IgD-negative memory B cell (primary cell): ENCODE data around the gene PRTN3. TPM values are rescaled to one million over a fixed set of nuclear protein-coding genes. Genes with fewer than 3 reads are reported as not detected.

Source experiments
- H3K27ac Mint-ChIP-seq, 3 donors: one replicate each; pipeline ENCODE4 v1.8.0; 2020 to 2022; ENCODE audit warnings: mild to moderate bottlenecking in 3 of 3, mixed read lengths in 3 of 3, moderate library complexity in 1 of 3
- H3K27me3 Mint-ChIP-seq: one replicate; pipeline ENCODE4 v1.8.0; 2021; ENCODE audit warnings: mixed read lengths
- H3K36me3 Mint-ChIP-seq: one replicate; pipeline ENCODE4 v1.8.0; 2020; ENCODE audit warnings: mild to moderate bottlenecking, mixed read lengths
- H3K4me1 Mint-ChIP-seq, 3 donors: one replicate each; pipeline ENCODE4 v1.8.0; 2020 to 2022; ENCODE audit warnings: mixed read lengths in 3 of 3, mild to moderate bottlenecking in 1 of 3
- H3K4me3 Mint-ChIP-seq, 4 donors: one replicate each; pipeline ENCODE4 v1.8.0; 2020 to 2022; ENCODE audit warnings: mild to moderate bottlenecking in 4 of 4, mixed read lengths in 4 of 4, moderate library complexity in 3 of 4
- H3K9me3 Mint-ChIP-seq, 3 donors: one replicate each; pipeline ENCODE4 v1.8.0; 2020 to 2021; ENCODE audit warnings: mixed read lengths in 3 of 3, mild to moderate bottlenecking in 1 of 3
- polyA plus RNA-seq: library from polyadenylated mRNA; unstranded; fragments of 300-500 nt; fragmentation: Illumina TruSeq; gene quantifications from one replicate; pipeline ENCODE4 v1.2.3, GENCODE V29; 2021

The PRTN3 gene
- polyA plus RNA-seq, result not detected

GRCh38 chr19:840519-841206 lies at the start of gene PRTN3:
PRTN3 (plus strand) TSS chr19:840999; CDS start chr19:841009, 10 bp downstream.
- H3K27ac Mint-ChIP-seq, result peak within 1 kb of the TSS; percentile 63 to 92 (median 68)
- peak within 1 kb of the TSS in 1 of 4 donors; percentile 9 for H3K4me3 Mint-ChIP-seq
- H3K4me1 Mint-ChIP-seq, result peaks cover 5 to 7% (median 6%) of the 10 kb centered on the region in 3 donors
- H3K27me3 Mint-ChIP-seq, result peaks cover 47% of the 10 kb centered on the region
- peaks cover 3% of the 10 kb centered on the region for H3K36me3 Mint-ChIP-seq
- H3K9me3 Mint-ChIP-seq, result peaks cover 0 to 6% (median 0%) of the 10 kb centered on the region in 3 donors

- Mint-ChIP-seq H3K36me3 (no peaks in the 10 kb centered on the region), H3K9me3 (no peaks in the 10 kb centered on the region), H3K4me3 (peak overlapping the region in 1 of 4 donors; percentile 21), H3K4me1 (no peaks in the 10 kb centered on the region), H3K27me3 (peaks cover 3% of the 10 kb centered on the region), H3K27ac (no peak overlapping the region)
Observed at GRCh38 chr19:791007-791566, 49.7 kb upstream of the PRTN3 start.

GRCh38 chr19:791567-792305 lies 49.1 kb upstream of the PRTN3 start:
- H3K27ac Mint-ChIP-seq, result no peak overlapping the region
- peaks cover 0 to 2% (median 2%) of the 10 kb centered on the region in 3 donors for H3K4me1 Mint-ChIP-seq
- H3K9me3 Mint-ChIP-seq, result no peaks in the 10 kb centered on the region
- H3K4me3 Mint-ChIP-seq, result peak overlapping the region in 1 of 4 donors; percentile 28
- peaks cover 3% of the 10 kb centered on the region for H3K27me3 Mint-ChIP-seq
- no peaks in the 10 kb centered on the region for H3K36me3 Mint-ChIP-seq

GRCh38 chr19:792306-792885 lies 48.4 kb upstream of the PRTN3 start:
- Mint-ChIP-seq H3K4me3 (peak overlapping the region in 1 of 4 donors; percentile 35), H3K27ac (no peak overlapping the region), H3K36me3 (no peaks in the 10 kb centered on the region)

GRCh38 chr19:793806-794205 lies 47.0 kb upstream of the PRTN3 start:
- peaks cover 0 to 7% (median 6%) of the 10 kb centered on the region in 3 donors for H3K4me1 Mint-ChIP-seq
- H3K27ac Mint-ChIP-seq, result no peak overlapping the region
- H3K4me3 Mint-ChIP-seq, result no peak overlapping the region
- peaks cover 3% of the 10 kb centered on the region for H3K27me3 Mint-ChIP-seq
- H3K9me3 Mint-ChIP-seq, result no peaks in the 10 kb centered on the region
- no peaks in the 10 kb centered on the region for H3K36me3 Mint-ChIP-seq

More at GRCh38 chr19:792306-792885, 48.4 kb upstream of the PRTN3 start:
- Mint-ChIP-seq H3K4me1 (peaks cover 0 to 5% (median 4%) of the 10 kb centered on the region in 3 donors), H3K27me3 (peaks cover 3% of the 10 kb centered on the region), H3K9me3 (no peaks in the 10 kb centered on the region)

GRCh38 chr19:795073-795611 lies 45.7 kb upstream of the PRTN3 start:
- peaks cover 1% of the 10 kb centered on the region for H3K27me3 Mint-ChIP-seq
- no peak overlapping the region for H3K4me3 Mint-ChIP-seq

GRCh38 chr19:795691-796581 lies 44.9 kb upstream of the PRTN3 start:
- peaks cover 10 to 23% (median 21%) of the 10 kb centered on the region in 3 donors for H3K4me1 Mint-ChIP-seq
- H3K27me3 Mint-ChIP-seq, result peaks cover under 1% of the 10 kb centered on the region
- no peaks in the 10 kb centered on the region for H3K36me3 Mint-ChIP-seq
- H3K9me3 Mint-ChIP-seq, result no peaks in the 10 kb centered on the region
- H3K4me3 Mint-ChIP-seq, result peak overlapping the region in 2 of 4 donors; percentile 12 to 60
- H3K27ac Mint-ChIP-seq, result no peak overlapping the region

More at GRCh38 chr19:795073-795611, 45.7 kb upstream of the PRTN3 start:
- H3K36me3 Mint-ChIP-seq, result no peaks in the 10 kb centered on the region
- H3K27ac Mint-ChIP-seq, result no peak overlapping the region
- H3K9me3 Mint-ChIP-seq, result no peaks in the 10 kb centered on the region
- H3K4me1 Mint-ChIP-seq, result peaks cover 4 to 18% (median 16%) of the 10 kb centered on the region in 3 donors

GRCh38 chr19:796692-797527 lies 43.9 kb upstream of the PRTN3 start, which contains the start of gene PTBP1:
PTBP1 (plus strand) TSS chr19:797452; CDS start chr19:797498, 46 bp downstream.
- H3K36me3 Mint-ChIP-seq, result no peaks in the 10 kb centered on the region
- H3K27ac Mint-ChIP-seq, result peak within 1 kb of the TSS; percentile 83 to 99 (median 96)
- H3K9me3 Mint-ChIP-seq, result no peaks in the 10 kb centered on the region

GRCh38 chr19:797528-798414 lies 43.0 kb upstream of the PRTN3 start:
- H3K4me1 Mint-ChIP-seq, result peaks cover 17 to 28% (median 23%) of the 10 kb centered on the region in 3 donors
- no peaks in the 10 kb centered on the region for H3K36me3 Mint-ChIP-seq
- H3K27me3 Mint-ChIP-seq, result no peaks in the 10 kb centered on the region
- no peaks in the 10 kb centered on the region for H3K9me3 Mint-ChIP-seq
- H3K4me3 Mint-ChIP-seq, result peak overlapping the region; percentile 87 to 94 (median 90)
- H3K27ac Mint-ChIP-seq, result peak overlapping the region; percentile 83 to 99 (median 96)

More at GRCh38 chr19:796692-797527, 43.9 kb upstream of the PRTN3 start, which contains the start of gene PTBP1:
- Mint-ChIP-seq H3K4me1 (peaks cover 15 to 24% (median 23%) of the 10 kb centered on the region in 3 donors), H3K4me3 (peak within 1 kb of the TSS; percentile 92 to 97 (median 94)), H3K27me3 (no peaks in the 10 kb centered on the region)

- H3K27ac Mint-ChIP-seq, result peak overlapping the region; percentile 55 to 99 (median 96)
- peak overlapping the region; percentile 87 to 94 (median 90) for H3K4me3 Mint-ChIP-seq
- H3K9me3 Mint-ChIP-seq, result no peaks in the 10 kb centered on the region
- peaks cover 21 to 28% (median 23%) of the 10 kb centered on the region in 3 donors for H3K4me1 Mint-ChIP-seq
- H3K27me3 Mint-ChIP-seq, result no peaks in the 10 kb centered on the region
- H3K36me3 Mint-ChIP-seq, result no peaks in the 10 kb centered on the region
Observed at GRCh38 chr19:798415-799075, 42.3 kb upstream of the PRTN3 start.

GRCh38 chr19:799076-799881 lies 41.5 kb upstream of the PRTN3 start:
- H3K9me3 Mint-ChIP-seq, result no peaks in the 10 kb centered on the region
- peak overlapping the region; percentile 55 to 99 (median 94) for H3K27ac Mint-ChIP-seq
- H3K4me1 Mint-ChIP-seq, result peaks cover 22 to 28% (median 23%) of the 10 kb centered on the region in 3 donors
- no peaks in the 10 kb centered on the region for H3K36me3 Mint-ChIP-seq
- peak overlapping the region; percentile 87 to 94 (median 88) for H3K4me3 Mint-ChIP-seq
- no peaks in the 10 kb centered on the region for H3K27me3 Mint-ChIP-seq
